ENCODE measurements around the gene CALM3.

Gene CALM3

GRCh38 chr19:46634045-46634655, 33.0 kb downstream of the CALM3 start:
- FAIRE-seq = peak; percentile 40
- peak; percentile 59 for DNase-seq (ENCODE audit: insufficient read length, low spot score)

GRCh38 chr19:46634656-46635218, 33.6 kb downstream of the CALM3 start:
- no peak for DNase-seq (ENCODE audit: insufficient read length, low spot score)
- FAIRE-seq = no peak

- DNase-seq (ENCODE audit: insufficient read length, low spot score) (no peak), FAIRE-seq (no peak)
These were observed 35.0 kb downstream of the CALM3 start, which contains the start of gene GNG8 for GRCh38 chr19:46635920-46636761. Gene GNG8, minus strand, starts transcription at chr19:46636202. Its CDS starts 1,520 bp downstream, at chr19:46634682.

- FAIRE-seq = peak; percentile 70
- no peak for DNase-seq (ENCODE audit: insufficient read length, low spot score)
These were observed 36.1 kb downstream of the CALM3 start for GRCh38 chr19:46637224-46637623.

- peak; percentile 55 for DNase-seq (ENCODE audit: insufficient read length, low spot score)
- peak; percentile 63 for FAIRE-seq
These were observed 38.4 kb downstream of the CALM3 start for GRCh38 chr19:46639358-46640182.

GRCh38 chr19:46640656-46641055, 39.5 kb downstream of the CALM3 start:
- no peak for DNase-seq (ENCODE audit: insufficient read length, low spot score)
- no peak for FAIRE-seq

- FAIRE-seq (no peak), DNase-seq (ENCODE audit: insufficient read length, low spot score) (no peak)
These were observed 43.6 kb downstream of the CALM3 start for GRCh38 chr19:46644720-46645119.

GRCh38 chr19:46646402-46646801, 45.3 kb downstream of the CALM3 start:
- FAIRE-seq = no peak
- DNase-seq (ENCODE audit: insufficient read length, low spot score) = no peak

GRCh38 chr19:46648060-46648960, 47.2 kb downstream of the CALM3 start:
- FAIRE-seq (no peak), DNase-seq (ENCODE audit: insufficient read length, low spot score) (no peak)

- FAIRE-seq = no peak
- DNase-seq (ENCODE audit: insufficient read length, low spot score) = no peak
These were observed 48.1 kb downstream of the CALM3 start for GRCh38 chr19:46648961-46649960.

GRCh38 chr19:46650445-46650844, 49.3 kb downstream of the CALM3 start:
- FAIRE-seq (no peak), DNase-seq (ENCODE audit: insufficient read length, low spot score) (no peak)

- no peak for DNase-seq (ENCODE audit: insufficient read length, low spot score)
- no peak for FAIRE-seq
These were observed 53.6 kb downstream of the CALM3 start for GRCh38 chr19:46654621-46655152.

GRCh38 chr19:46656541-46656940, 55.4 kb downstream of the CALM3 start:
- no peak for FAIRE-seq
- no peak for DNase-seq (ENCODE audit: insufficient read length, low spot score)

GRCh38 chr19:46659151-46660007, 58.2 kb downstream of the CALM3 start:
- DNase-seq (ENCODE audit: insufficient read length, low spot score) (no peak), FAIRE-seq (no peak)

GRCh38 chr19:46660008-46660517, 58.9 kb downstream of the CALM3 start:
- FAIRE-seq (no peak), DNase-seq (ENCODE audit: insufficient read length, low spot score) (no peak)
